Glutamatergic neuron (in vitro differentiated cells): ENCODE data around the gene NHERF1. TPM values are rescaled to one million over a fixed set of nuclear protein-coding genes. Genes with fewer than 3 reads are reported as not detected.

Experiments
- DNase-seq: peaks from one replicate; pipeline ENCODE4 v3.0.0; 2022
- H3K27ac Mint-ChIP-seq: one replicate; pipeline ENCODE4 v1.8.0; 2020; ENCODE audit warnings: mild to moderate bottlenecking, mixed read lengths, inconsistent platforms; ENCODE audit not compliant: unreplicated experiment
- H3K27me3 Mint-ChIP-seq: one replicate; pipeline ENCODE4 v1.8.0; 2020; ENCODE audit warnings: mild to moderate bottlenecking, moderate library complexity, mixed read lengths, inconsistent platforms; ENCODE audit not compliant: unreplicated experiment
- H3K36me3 Mint-ChIP-seq: one replicate; pipeline ENCODE4 v1.8.0; 2020; ENCODE audit warnings: mild to moderate bottlenecking, mixed read lengths, inconsistent platforms; ENCODE audit not compliant: unreplicated experiment
- H3K4me1 Mint-ChIP-seq: one replicate; pipeline ENCODE4 v1.8.0; 2020; ENCODE audit warnings: mild to moderate bottlenecking, low read depth, mixed read lengths, inconsistent platforms; ENCODE audit not compliant: unreplicated experiment
- H3K4me3 Mint-ChIP-seq: one replicate; pipeline ENCODE4 v1.8.0; 2020; ENCODE audit warnings: mild to moderate bottlenecking, mixed read lengths, inconsistent platforms; ENCODE audit not compliant: unreplicated experiment
- H3K9me3 Mint-ChIP-seq: one replicate; pipeline ENCODE4 v1.8.0; 2020; ENCODE audit warnings: mild to moderate bottlenecking, moderate library complexity, mixed read lengths, inconsistent platforms; ENCODE audit not compliant: unreplicated experiment
- total RNA-seq: library from RNA; stranded (reverse); fragmentation: NEBNext Ultra II Directional; extraction: Animal tissue kit (Norgen Biotek cat#: 25700); gene quantifications from one replicate; pipeline ENCODE4 v1.2.1, GENCODE V29; 2021; ENCODE audit not compliant: unreplicated experiment
- TF ChIP-seq, protein P1 (sequence below): fragments of 200-600 bp; sonication (generic); IDR thresholded peaks from one replicate; pipeline ENCODE4 v1.5.0; 2021; ENCODE audit not compliant: partially characterized antibody, unreplicated experiment

Gene NHERF1
- total RNA-seq, 1 donor from 2014 or later: 26.9 TPM

GRCh38 chr17:74752822-74753401, 4.5 kb downstream of the NHERF1 start:
- H3K27ac Mint-ChIP-seq: no peak overlapping the region
- peaks cover 3% of the 10 kb centered on the region for H3K27me3 Mint-ChIP-seq
- no peak for DNase-seq
- H3K9me3 Mint-ChIP-seq: peaks cover 8% of the 10 kb centered on the region
- H3K4me3 Mint-ChIP-seq: no peak overlapping the region
- no peaks in the 10 kb centered on the region for H3K36me3 Mint-ChIP-seq
- peaks cover 5% of the 10 kb centered on the region for H3K4me1 Mint-ChIP-seq
- TF ChIP-seq, protein P1, sequence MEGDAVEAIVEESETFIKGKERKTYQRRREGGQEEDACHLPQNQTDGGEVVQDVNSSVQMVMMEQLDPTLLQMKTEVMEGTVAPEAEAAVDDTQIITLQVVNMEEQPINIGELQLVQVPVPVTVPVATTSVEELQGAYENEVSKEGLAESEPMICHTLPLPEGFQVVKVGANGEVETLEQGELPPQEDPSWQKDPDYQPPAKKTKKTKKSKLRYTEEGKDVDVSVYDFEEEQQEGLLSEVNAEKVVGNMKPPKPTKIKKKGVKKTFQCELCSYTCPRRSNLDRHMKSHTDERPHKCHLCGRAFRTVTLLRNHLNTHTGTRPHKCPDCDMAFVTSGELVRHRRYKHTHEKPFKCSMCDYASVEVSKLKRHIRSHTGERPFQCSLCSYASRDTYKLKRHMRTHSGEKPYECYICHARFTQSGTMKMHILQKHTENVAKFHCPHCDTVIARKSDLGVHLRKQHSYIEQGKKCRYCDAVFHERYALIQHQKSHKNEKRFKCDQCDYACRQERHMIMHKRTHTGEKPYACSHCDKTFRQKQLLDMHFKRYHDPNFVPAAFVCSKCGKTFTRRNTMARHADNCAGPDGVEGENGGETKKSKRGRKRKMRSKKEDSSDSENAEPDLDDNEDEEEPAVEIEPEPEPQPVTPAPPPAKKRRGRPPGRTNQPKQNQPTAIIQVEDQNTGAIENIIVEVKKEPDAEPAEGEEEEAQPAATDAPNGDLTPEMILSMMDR: no peak

GRCh38 chr17:74754832-74755231, 6.4 kb downstream of the NHERF1 start:
- Mint-ChIP-seq H3K4me1 (peaks cover 8% of the 10 kb centered on the region), H3K4me3 (no peak overlapping the region), H3K27ac (no peak overlapping the region), H3K9me3 (peaks cover 5% of the 10 kb centered on the region), H3K36me3 (no peaks in the 10 kb centered on the region), H3K27me3 (peaks cover 3% of the 10 kb centered on the region)
- DNase-seq: no peak
- TF ChIP-seq, protein P1: no peak

- peaks cover 9% of the 10 kb centered on the region for H3K4me1 Mint-ChIP-seq
Observed at GRCh38 chr17:74755533-74755932, 7.1 kb downstream of the NHERF1 start.

GRCh38 chr17:74756891-74757290, 8.5 kb downstream of the NHERF1 start:
- H3K36me3 Mint-ChIP-seq: no peaks in the 10 kb centered on the region
- H3K9me3 Mint-ChIP-seq: peaks cover 2% of the 10 kb centered on the region
- H3K27ac Mint-ChIP-seq: no peak overlapping the region
- peaks cover 12% of the 10 kb centered on the region for H3K4me1 Mint-ChIP-seq
- DNase-seq: no peak
- H3K4me3 Mint-ChIP-seq: no peak overlapping the region
- TF ChIP-seq, protein P1: no peak
- H3K27me3 Mint-ChIP-seq: peaks cover 3% of the 10 kb centered on the region

More at GRCh38 chr17:74755533-74755932, 7.1 kb downstream of the NHERF1 start:
- no peaks in the 10 kb centered on the region for H3K36me3 Mint-ChIP-seq
- TF ChIP-seq, protein P1: no peak
- H3K4me3 Mint-ChIP-seq: no peak overlapping the region
- peaks cover 3% of the 10 kb centered on the region for H3K27me3 Mint-ChIP-seq
- no peak overlapping the region for H3K27ac Mint-ChIP-seq
- H3K9me3 Mint-ChIP-seq: peaks cover 5% of the 10 kb centered on the region
- no peak for DNase-seq

GRCh38 chr17:74757502-74757901, 9.1 kb downstream of the NHERF1 start:
- Mint-ChIP-seq H3K27ac (no peak overlapping the region), H3K36me3 (no peaks in the 10 kb centered on the region), H3K4me1 (peaks cover 12% of the 10 kb centered on the region), H3K27me3 (peaks cover 3% of the 10 kb centered on the region), H3K9me3 (peaks cover 2% of the 10 kb centered on the region), H3K4me3 (no peak overlapping the region)
- TF ChIP-seq, protein P1: no peak
- no peak for DNase-seq
